CD4-positive, alpha-beta T cell (primary cell): ENCODE measurements around the gene PNMA6E. TPM values are rescaled to one million over a fixed set of nuclear protein-coding genes. Genes with fewer than 3 reads are reported as not detected.

ENCODE experiments used
- ATAC-seq: fragments of 200-7000 bp; cut with Tn5 transposase; one replicate; pipeline ENCODE4 v1.10.0; 2022; ENCODE audit warnings: mild to moderate bottlenecking; ENCODE audit not compliant: poor library complexity
- CTCF ChIA-PET: fragments of 350-600 bp; sonication (Branson Sonifier 250); formaldehyde crosslinking; loops from one replicate; lab custom pipeline; 2021; ENCODE audit warnings: antibody characterized with exemption, inconsistent platforms; lab: Charles Lee
- POLR2A ChIA-PET: fragments of 350-600 bp; sonication (Branson Sonifier 250); formaldehyde crosslinking; loops from one replicate; lab custom pipeline; 2021; ENCODE audit warnings: antibody characterized with exemption, inconsistent platforms; lab: Charles Lee
- DNase-seq, 14 experiments: peaks; one replicate each; pipeline ENCODE4 v3.0.0-alpha.2; 2013 to 2020; ENCODE audit warnings: mixed read lengths in 2 of 14
- H3K27ac ChIP-seq, 2 donors: one replicate each; pipeline versions ENCODE4 v1.5.1 to v1.7.0; 2013; ENCODE audit warnings: low read length in 2 of 2, low read depth in 1 of 2, mild to moderate bottlenecking in 1 of 2
- H3K27me3 ChIP-seq, 2 experiments: 1 replicate in 1 of 2; 2 replicates in 1 of 2; pipeline versions ENCODE4 v1.6.1 to v1.7.0; 2013; ENCODE audit warnings: low read length in 2 of 2, control low read depth in 1 of 2, mild to moderate bottlenecking in 1 of 2, moderate library complexity in 1 of 2; ENCODE audit not compliant: insufficient read depth in 2 of 2, control insufficient read depth in 1 of 2
- H3K36me3 ChIP-seq: one replicate; pipeline ENCODE4 v1.6.1; 2013; ENCODE audit warnings: low read length, control low read depth; ENCODE audit not compliant: insufficient read depth
- H3K4me1 ChIP-seq: one replicate; pipeline ENCODE4 v1.6.1; 2013; ENCODE audit warnings: low read length, control low read depth; ENCODE audit not compliant: insufficient read depth
- H3K4me3 ChIP-seq: one replicate; pipeline ENCODE4 v1.5.1; 2013; ENCODE audit warnings: mild to moderate bottlenecking, low read length, moderate library complexity
- H3K9me3 ChIP-seq, 2 experiments: 1 replicate in 1 of 2; 2 replicates in 1 of 2; pipeline versions ENCODE4 v1.6.1 to v1.7.0; 2013; ENCODE audit warnings: low read length in 2 of 2, mild to moderate bottlenecking in 2 of 2, control low read depth in 1 of 2, moderate library complexity in 1 of 2; ENCODE audit not compliant: control insufficient read depth in 1 of 2, insufficient read depth in 1 of 2
- H3K27ac Mint-ChIP-seq: one replicate; pipeline ENCODE4 v1.8.0; 2020; ENCODE audit warnings: mixed read lengths
- H3K27me3 Mint-ChIP-seq: one replicate; pipeline ENCODE4 v1.8.0; 2021; ENCODE audit warnings: mixed read lengths
- H3K36me3 Mint-ChIP-seq: one replicate; pipeline ENCODE4 v1.8.0; 2021; ENCODE audit warnings: low read depth, mixed read lengths
- H3K4me1 Mint-ChIP-seq: one replicate; pipeline ENCODE4 v1.8.0; 2021; ENCODE audit warnings: low read depth, mixed read lengths
- H3K4me3 Mint-ChIP-seq: one replicate; pipeline ENCODE4 v1.8.0; 2020; ENCODE audit warnings: mild to moderate bottlenecking, mixed read lengths
- H3K9me3 Mint-ChIP-seq: one replicate; pipeline ENCODE4 v1.8.0; 2020; ENCODE audit warnings: mixed read lengths
- CTCF ChIP-seq: fragments of 200-600 bp; IDR thresholded peaks from one replicate; pipeline ENCODE4 v1.8.0; 2022; ENCODE audit warnings: antibody characterized with exemption, mild to moderate bottlenecking
- intact Hi-C, 2 experiments: fragments of 100-400 bp; cut with DNase I in 1 of 2; cut with micrococcal nuclease in 1 of 2; formaldehyde crosslinking; loops; one replicate each; pipeline versions ENCODE4 v1.15.1 to v1.9.0; 2023 to 2025; cut with DNase I, micrococcal nuclease
- polyA plus RNA-seq, 2 donors: library from polyadenylated mRNA; unstranded; fragments of 120-200 nt; gene quantifications; one replicate each; pipeline ENCODE4 v1.2.1, GENCODE V29; 2013
- total RNA-seq, 174 experiments: library from RNA in 2 of 174; stranded (reverse) in 2 of 174; gene quantifications; one replicate each; pipeline ENCODE4 v1.2.3 and lab custom pipeline; 2021 to 2026

PNMA6E gene
- not detected for total RNA-seq
- polyA plus RNA-seq (2013, experiment 1 of 2), result not detected
- polyA plus RNA-seq (2013, experiment 2 of 2), result not detected
- 0 to 0.18 (median 0) reads per million in 172 experiments for total RNA-seq (lab: John Stamatoyannopoulos, UW)

DNA sequence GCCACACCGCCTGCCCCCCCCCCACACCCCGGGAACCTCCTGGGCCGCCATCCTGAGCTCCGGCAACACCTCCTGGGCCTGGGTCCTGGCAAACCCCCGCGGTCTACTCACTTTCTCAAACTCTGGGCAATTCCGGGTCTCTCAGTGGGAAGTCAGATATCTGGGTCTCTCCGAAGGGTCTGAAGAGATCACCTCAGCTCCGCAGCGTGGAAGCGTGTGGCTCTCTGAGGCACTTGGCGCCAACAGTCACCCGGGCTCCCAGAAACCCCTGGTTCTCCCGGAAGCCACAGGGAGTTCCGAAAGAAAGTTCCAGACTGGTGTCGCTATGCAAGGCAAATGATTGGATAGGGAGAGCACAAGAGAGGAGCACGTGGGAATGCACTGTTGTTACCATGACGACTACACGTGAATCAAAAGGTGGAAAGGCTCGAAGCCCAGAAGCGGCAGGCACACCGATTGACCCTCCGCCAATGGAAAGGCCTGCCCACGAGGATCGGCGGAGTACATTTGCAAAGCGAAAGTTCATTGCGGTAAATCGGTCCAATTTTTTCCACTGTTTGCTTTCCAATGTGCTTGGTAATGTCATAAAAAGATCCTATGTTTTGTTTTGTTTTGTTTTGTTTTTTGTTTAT lies at the start of gene PNMA6E:
Gene PNMA6E (minus strand): TSS at position 218 of the 632 bp plus-strand sequence. CDS start 2,501 bp downstream, outside the sequence.
- DNase-seq, result no peak
- H3K9me3 ChIP-seq, result no peaks in the 10 kb centered on the region
- no peaks in the 10 kb centered on the region for H3K4me1 ChIP-seq
- H3K27ac Mint-ChIP-seq, result no peak within 1 kb of the TSS
- no peaks in the 10 kb centered on the region for H3K36me3 ChIP-seq
- H3K36me3 Mint-ChIP-seq, result no peaks in the 10 kb centered on the region
- POLR2A ChIA-PET, result no interaction called here
- no peaks in the 10 kb centered on the region for H3K9me3 Mint-ChIP-seq
- no peaks in the 10 kb centered on the region for H3K4me1 Mint-ChIP-seq
- ATAC-seq, result no peak
- TF ChIP-seq CTCF, result no peak
- H3K27ac ChIP-seq, result no peak within 1 kb of the TSS
- no peak within 1 kb of the TSS for H3K4me3 ChIP-seq
- intact Hi-C loops, result no loop called here
- CTCF ChIA-PET, result no interaction called here
- no peaks in the 10 kb centered on the region for H3K27me3 Mint-ChIP-seq
- H3K27me3 ChIP-seq, result no peaks in the 10 kb centered on the region
- no peak within 1 kb of the TSS for H3K4me3 Mint-ChIP-seq

GRCh38 chrX:153450949-153451277 lies 49.8 kb upstream of the PNMA6E start:
- Histone ChIP-seq H3K4me1 (no peaks in the 10 kb centered on the region), H3K36me3 (peaks cover 16% of the 10 kb centered on the region), H3K4me3 (no peak overlapping the region), H3K27ac (no peak overlapping the region), H3K9me3 (no peaks in the 10 kb centered on the region), H3K27me3 (no peaks in the 10 kb centered on the region)
- no peak for DNase-seq
- peaks cover 15% of the 10 kb centered on the region for H3K36me3 Mint-ChIP-seq
- ChIA-PET POLR2A (no interaction called here), CTCF (no interaction called here)
- no peak overlapping the region for H3K4me3 Mint-ChIP-seq
- no peak overlapping the region for H3K27ac Mint-ChIP-seq
- H3K4me1 Mint-ChIP-seq, result no peaks in the 10 kb centered on the region
- no peak for TF ChIP-seq CTCF
- intact Hi-C loops, result no loop called here
- H3K9me3 Mint-ChIP-seq, result no peaks in the 10 kb centered on the region
- no peak for ATAC-seq
- no peaks in the 10 kb centered on the region for H3K27me3 Mint-ChIP-seq

DNA sequence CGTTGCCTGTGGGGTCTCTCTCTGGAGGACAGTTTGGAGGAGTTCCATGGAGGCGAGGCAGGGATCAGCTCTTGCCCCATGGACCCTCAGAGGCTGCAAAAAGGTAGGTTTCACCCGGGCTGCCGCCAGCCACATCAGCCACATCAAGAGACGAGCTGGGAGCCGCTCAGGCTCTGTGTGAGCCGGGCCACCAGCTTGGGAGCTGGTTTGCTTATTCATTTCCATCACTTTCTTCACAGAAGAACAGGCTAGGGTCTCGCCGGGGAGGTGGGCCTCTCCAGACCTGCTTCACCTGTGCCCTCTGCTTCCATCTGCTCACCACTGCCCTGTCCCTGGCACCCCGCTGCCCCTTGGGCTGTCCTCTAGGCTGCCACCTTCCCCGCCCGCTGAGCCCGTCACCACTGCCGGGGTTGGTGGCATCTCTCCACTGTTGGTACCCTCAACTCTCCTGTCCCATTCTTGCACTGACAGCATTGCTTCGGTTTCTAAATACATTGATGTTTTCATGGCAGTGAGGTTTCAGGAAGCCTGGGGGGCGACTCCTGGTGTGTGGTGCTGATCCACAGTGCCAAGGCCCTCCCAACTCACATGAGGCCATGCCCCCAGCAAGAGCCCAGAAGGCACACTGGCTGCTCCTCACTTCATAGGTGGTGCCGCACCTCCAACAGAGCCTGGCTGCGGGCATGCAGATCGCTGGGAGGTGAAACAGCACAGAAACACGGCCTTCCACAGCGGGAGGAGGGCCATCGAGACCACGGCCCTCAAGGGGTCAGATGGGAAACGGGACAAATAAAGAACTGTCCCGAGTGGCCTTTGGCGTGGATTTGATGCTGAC lies 49.2 kb upstream of the PNMA6E start:
- Mint-ChIP-seq H3K27me3 (no peaks in the 10 kb centered on the region), H3K9me3 (no peaks in the 10 kb centered on the region), H3K36me3 (peaks cover 15% of the 10 kb centered on the region), H3K27ac (no peak overlapping the region), H3K4me1 (no peaks in the 10 kb centered on the region), H3K4me3 (no peak overlapping the region)
- H3K27ac ChIP-seq, result no peak overlapping the region
- ATAC-seq (no peak), DNase-seq (peak in 1 of 14 experiments; percentile 1)
- no peaks in the 10 kb centered on the region for H3K27me3 ChIP-seq
- no peaks in the 10 kb centered on the region for H3K9me3 ChIP-seq
- ChIA-PET CTCF (no interaction called here), POLR2A (no interaction called here)
- intact Hi-C loops, result no loop called here
- no peak overlapping the region for H3K4me3 ChIP-seq
- H3K36me3 ChIP-seq, result peaks cover 10% of the 10 kb centered on the region
- H3K4me1 ChIP-seq, result no peaks in the 10 kb centered on the region
- TF ChIP-seq CTCF, result no peak
